Measurements from ENCODE around the gene SH2D3C.

SH2D3C gene

DNA sequence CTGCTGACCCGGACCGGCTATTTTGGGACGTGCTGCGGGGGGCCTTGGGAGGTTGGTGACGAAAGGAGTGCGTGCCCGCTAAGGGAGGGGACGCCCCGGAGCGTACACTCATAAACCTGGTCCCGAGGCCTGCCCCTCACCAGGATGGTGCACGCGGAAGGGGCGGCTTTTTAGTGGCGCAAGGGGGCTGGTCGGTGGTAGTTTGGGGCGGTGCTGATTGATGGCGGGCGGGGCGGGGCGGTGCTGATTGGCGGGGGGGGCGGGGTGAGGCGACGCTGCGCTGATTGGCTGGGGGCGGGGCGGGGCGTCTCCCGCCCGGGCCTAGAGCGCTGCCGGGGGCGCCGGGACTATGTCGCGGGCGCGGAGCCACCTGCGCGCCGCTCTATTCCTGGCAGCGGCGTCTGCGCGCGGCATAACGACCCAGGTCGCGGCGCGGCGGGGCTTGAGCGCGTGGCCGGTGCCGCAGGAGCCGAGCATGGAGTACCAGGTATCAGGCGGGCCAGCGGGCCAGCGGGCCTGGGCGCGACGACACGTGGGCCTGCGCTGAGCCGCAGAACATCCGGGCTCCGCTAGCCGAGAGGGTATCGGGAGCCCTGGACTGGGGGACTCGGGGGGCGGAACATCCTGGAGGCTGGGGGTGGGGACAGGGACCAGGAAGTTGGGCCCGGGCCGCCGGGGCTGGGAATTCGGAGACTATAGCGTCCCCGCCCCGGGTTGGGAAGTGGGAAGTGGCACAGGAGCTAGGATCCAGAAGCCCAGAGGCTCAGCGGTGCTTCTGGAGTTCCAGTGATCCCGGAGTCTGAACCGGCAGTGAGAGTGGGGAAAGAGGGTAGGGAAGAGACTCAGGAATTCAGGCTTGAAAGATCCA is 24.3 kb upstream of the SH2D3C start, which contains the start of gene FPGS (continued):
- peak; percentile 50; the same call in 1 of the 2 replicates for TF ChIP-seq KLF16 (tag by site-specific recombination; IDR thresholded peaks at IDR 0.05)
- TF ChIP-seq ZNF48 (tag by site-specific recombination; IDR thresholded peaks at IDR 0.05) = no peak
- peak; percentile 45 for TF ChIP-seq ZBTB17 (tag by site-specific recombination; IDR thresholded peaks at IDR 0.05)
- no peak for TF ChIP-seq ZNF16 (tag by site-specific recombination; IDR thresholded peaks at IDR 0.05; ENCODE audit: low read depth)
- no peak for TF ChIP-seq ZNF585B (tag by site-specific recombination; IDR thresholded peaks at IDR 0.05)
- TF ChIP-seq ZNF837 (tag by site-specific recombination; IDR thresholded peaks at IDR 0.05) = no peak
- TF ChIP-seq EGR2 (tag by site-specific recombination; IDR thresholded peaks at IDR 0.05; ENCODE audit: low read depth) = no peak
- no peak for TF ChIP-seq KLF8 (tag by site-specific recombination; IDR thresholded peaks at IDR 0.05)
- TF ChIP-seq SETDB1 (IDR thresholded peaks at IDR 0.05; ENCODE audit: insufficient read length, low read length) = no peak
- TF ChIP-seq ZBTB7A (tag by site-specific recombination; IDR thresholded peaks at IDR 0.05; ENCODE audit: low read depth) = no peak
- TF ChIP-seq ZNF521 (tag by site-specific recombination; IDR thresholded peaks at IDR 0.05) = no peak
- TF ChIP-seq, protein P1, sequence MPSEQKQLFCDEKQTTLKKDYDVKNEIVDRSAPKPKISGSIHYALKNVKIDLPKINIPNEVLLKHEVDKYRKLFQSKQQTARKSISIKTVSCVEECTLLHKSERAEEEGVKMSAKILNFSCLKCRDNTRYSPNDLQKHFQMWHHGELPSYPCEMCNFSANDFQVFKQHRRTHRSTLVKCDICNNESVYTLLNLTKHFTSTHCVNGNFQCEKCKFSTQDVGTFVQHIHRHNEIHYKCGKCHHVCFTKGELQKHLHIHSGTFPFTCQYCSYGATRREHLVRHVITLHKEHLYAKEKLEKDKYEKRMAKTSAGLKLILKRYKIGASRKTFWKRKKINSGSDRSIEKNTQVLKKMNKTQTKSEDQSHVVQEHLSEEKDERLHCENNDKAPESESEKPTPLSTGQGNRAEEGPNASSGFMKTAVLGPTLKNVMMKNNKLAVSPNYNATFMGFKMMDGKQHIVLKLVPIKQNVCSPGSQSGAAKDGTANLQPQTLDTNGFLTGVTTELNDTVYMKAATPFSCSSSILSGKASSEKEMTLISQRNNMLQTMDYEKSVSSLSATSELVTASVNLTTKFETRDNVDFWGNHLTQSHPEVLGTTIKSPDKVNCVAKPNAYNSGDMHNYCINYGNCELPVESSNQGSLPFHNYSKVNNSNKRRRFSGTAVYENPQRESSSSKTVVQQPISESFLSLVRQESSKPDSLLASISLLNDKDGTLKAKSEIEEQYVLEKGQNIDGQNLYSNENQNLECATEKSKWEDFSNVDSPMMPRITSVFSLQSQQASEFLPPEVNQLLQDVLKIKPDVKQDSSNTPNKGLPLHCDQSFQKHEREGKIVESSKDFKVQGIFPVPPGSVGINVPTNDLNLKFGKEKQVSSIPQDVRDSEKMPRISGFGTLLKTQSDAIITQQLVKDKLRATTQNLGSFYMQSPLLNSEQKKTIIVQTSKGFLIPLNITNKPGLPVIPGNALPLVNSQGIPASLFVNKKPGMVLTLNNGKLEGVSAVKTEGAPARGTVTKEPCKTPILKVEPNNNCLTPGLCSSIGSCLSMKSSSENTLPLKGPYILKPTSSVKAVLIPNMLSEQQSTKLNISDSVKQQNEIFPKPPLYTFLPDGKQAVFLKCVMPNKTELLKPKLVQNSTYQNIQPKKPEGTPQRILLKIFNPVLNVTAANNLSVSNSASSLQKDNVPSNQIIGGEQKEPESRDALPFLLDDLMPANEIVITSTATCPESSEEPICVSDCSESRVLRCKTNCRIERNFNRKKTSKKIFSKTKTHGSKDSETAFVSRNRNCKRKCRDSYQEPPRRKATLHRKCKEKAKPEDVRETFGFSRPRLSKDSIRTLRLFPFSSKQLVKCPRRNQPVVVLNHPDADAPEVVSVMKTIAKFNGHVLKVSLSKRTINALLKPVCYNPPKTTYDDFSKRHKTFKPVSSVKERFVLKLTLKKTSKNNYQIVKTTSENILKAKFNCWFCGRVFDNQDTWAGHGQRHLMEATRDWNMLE (tag by site-specific recombination; conservative IDR thresholded peaks at IDR 0.05; ENCODE audit: low read depth) = no peak
- TF ChIP-seq ZNF354C (tag by site-specific recombination; IDR thresholded peaks at IDR 0.05; ENCODE audit: borderline replicate concordance, low read depth) = no peak
- peak; percentile 28; the same call in 1 of the 2 replicates for TF ChIP-seq ZFHX2 (tag by site-specific recombination; conservative IDR thresholded peaks at IDR 0.05)
- TF ChIP-seq, protein P2, sequence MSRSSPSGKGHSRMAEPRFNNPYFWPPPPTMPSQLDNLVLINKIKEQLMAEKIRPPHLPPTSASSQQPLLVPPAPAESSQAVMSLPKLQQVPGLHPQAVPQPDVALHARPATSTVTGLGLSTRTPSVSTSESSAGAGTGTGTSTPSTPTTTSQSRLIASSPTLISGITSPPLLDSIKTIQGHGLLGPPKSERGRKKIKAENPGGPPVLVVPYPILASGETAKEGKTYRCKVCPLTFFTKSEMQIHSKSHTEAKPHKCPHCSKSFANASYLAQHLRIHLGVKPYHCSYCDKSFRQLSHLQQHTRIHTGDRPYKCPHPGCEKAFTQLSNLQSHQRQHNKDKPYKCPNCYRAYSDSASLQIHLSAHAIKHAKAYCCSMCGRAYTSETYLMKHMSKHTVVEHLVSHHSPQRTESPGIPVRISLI (tag by site-specific recombination; IDR thresholded peaks at IDR 0.05) = no peak
- TF ChIP-seq ZNF660 (tag by site-specific recombination; IDR thresholded peaks at IDR 0.05) = peak; percentile 68; the same call in 1 of the 2 replicates
- TF ChIP-seq ZNF623 (tag by site-specific recombination; IDR thresholded peaks at IDR 0.05) = no peak
- no peak for TF ChIP-seq ZNF10 (tag by site-specific recombination; IDR thresholded peaks at IDR 0.05)
- TF ChIP-seq, protein P3, sequence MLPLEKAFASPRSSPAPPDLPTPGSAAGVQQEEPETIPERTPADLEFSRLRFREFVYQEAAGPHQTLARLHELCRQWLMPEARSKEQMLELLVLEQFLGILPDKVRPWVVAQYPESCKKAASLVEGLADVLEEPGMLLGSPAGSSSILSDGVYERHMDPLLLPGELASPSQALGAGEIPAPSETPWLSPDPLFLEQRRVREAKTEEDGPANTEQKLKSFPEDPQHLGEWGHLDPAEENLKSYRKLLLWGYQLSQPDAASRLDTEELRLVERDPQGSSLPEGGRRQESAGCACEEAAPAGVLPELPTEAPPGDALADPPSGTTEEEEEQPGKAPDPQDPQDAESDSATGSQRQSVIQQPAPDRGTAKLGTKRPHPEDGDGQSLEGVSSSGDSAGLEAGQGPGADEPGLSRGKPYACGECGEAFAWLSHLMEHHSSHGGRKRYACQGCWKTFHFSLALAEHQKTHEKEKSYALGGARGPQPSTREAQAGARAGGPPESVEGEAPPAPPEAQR (tag by site-specific recombination; IDR thresholded peaks at IDR 0.05) = no peak
- no peak for TF ChIP-seq ZBTB1 (tag by site-specific recombination; IDR thresholded peaks at IDR 0.05)
- TF ChIP-seq ZNF175 (tag by site-specific recombination; IDR thresholded peaks at IDR 0.05) = no peak
- TF ChIP-seq, protein P4, sequence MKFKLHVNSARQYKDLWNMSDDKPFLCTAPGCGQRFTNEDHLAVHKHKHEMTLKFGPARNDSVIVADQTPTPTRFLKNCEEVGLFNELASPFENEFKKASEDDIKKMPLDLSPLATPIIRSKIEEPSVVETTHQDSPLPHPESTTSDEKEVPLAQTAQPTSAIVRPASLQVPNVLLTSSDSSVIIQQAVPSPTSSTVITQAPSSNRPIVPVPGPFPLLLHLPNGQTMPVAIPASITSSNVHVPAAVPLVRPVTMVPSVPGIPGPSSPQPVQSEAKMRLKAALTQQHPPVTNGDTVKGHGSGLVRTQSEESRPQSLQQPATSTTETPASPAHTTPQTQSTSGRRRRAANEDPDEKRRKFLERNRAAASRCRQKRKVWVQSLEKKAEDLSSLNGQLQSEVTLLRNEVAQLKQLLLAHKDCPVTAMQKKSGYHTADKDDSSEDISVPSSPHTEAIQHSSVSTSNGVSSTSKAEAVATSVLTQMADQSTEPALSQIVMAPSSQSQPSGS (tag by site-specific recombination; IDR thresholded peaks at IDR 0.05; ENCODE audit: low read depth) = no peak
- peak; percentile 87 for TF ChIP-seq ZIC2 (tag by site-specific recombination; IDR thresholded peaks at IDR 0.05)
- no peak for TF ChIP-seq ZNF404 (tag by site-specific recombination; IDR thresholded peaks at IDR 0.05)
- TF ChIP-seq, protein P5, sequence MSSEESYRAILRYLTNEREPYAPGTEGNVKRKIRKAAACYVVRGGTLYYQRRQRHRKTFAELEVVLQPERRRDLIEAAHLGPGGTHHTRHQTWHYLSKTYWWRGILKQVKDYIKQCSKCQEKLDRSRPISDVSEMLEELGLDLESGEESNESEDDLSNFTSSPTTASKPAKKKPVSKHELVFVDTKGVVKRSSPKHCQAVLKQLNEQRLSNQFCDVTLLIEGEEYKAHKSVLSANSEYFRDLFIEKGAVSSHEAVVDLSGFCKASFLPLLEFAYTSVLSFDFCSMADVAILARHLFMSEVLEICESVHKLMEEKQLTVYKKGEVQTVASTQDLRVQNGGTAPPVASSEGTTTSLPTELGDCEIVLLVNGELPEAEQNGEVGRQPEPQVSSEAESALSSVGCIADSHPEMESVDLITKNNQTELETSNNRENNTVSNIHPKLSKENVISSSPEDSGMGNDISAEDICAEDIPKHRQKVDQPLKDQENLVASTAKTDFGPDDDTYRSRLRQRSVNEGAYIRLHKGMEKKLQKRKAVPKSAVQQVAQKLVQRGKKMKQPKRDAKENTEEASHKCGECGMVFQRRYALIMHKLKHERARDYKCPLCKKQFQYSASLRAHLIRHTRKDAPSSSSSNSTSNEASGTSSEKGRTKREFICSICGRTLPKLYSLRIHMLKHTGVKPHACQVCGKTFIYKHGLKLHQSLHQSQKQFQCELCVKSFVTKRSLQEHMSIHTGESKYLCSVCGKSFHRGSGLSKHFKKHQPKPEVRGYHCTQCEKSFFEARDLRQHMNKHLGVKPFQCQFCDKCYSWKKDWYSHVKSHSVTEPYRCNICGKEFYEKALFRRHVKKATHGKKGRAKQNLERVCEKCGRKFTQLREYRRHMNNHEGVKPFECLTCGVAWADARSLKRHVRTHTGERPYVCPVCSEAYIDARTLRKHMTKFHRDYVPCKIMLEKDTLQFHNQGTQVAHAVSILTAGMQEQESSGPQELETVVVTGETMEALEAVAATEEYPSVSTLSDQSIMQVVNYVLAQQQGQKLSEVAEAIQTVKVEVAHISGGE (tag by site-specific recombination; conservative IDR thresholded peaks at IDR 0.05; ENCODE audit: low read depth) = peak; percentile 92
- no peak for TF ChIP-seq ZNF707 (tag by site-specific recombination; IDR thresholded peaks at IDR 0.05)
- no peak for TF ChIP-seq ZNF791 (tag by site-specific recombination; IDR thresholded peaks at IDR 0.05)
- TF ChIP-seq ZBTB20 (tag by site-specific recombination; IDR thresholded peaks at IDR 0.05) = peak; percentile 93

All from HEK293 (cell line).